Mammary microvascular endothelial cell (primary cell): Measurements from ENCODE around the gene MALL. TPM values are rescaled to one million over a fixed set of nuclear protein-coding genes. Genes with fewer than 3 reads are reported as not detected.

Experiments used
- total RNA-seq: library from RNA; depleted of rRNA; stranded (reverse); fragments of >200 nt; gene quantifications from 2 replicates; pipeline ENCODE4 v1.2.3, GENCODE V29; 2015

Gene MALL
- 171 and 194 TPM in 2 replicates for total RNA-seq

DNA sequence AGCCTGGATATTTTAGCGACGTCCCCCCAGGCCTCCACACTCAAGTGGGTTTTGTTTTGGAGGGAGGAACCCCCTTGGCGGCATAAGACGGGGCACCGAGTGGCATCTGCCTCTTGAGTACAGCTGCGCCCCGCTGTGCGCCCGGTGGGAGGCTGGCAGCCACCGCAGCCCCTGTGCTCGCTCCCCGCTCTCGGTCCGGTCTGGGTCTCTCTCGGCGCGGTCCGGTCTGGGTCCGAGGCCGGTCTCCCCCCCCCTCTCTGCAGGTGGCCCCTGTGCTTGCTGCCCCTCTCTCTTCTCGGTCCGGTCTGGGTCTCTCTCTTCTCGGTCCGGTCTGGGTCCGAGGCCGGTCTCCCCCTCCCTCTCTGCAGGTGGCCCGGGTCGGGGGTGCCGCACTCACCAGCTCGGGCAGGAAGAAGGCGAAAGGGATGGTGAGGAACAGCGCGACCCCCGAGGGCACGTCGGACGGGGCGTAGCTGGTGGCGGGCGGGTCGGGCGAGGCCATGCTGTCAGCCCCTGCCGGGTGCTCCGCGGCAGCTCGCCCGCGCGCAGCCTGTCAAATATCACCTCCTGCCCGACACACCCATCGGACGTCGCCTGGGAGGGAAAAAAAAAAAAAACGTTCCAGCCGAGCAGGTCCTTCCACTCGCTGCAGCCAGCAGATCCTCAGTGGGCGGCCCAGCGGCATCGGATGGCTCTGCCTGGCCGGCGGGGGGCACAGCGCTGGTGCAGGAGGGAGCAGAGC lies at the start of gene MALL:
TSS of gene MALL (minus strand) at position 532 of the 742 bp plus-strand sequence. CDS start at position 502, 30 bp downstream.

Other genes starting within 250 kb of the MALL start
- 0.69 and 2.6 TPM in 2 replicates for gene LIMS3, start 217.1 kb downstream of the MALL start, total RNA-seq
- 2.5 and 5.7 TPM in 2 replicates for gene NPHP1, start 89.2 kb upstream of the MALL start, total RNA-seq
- 134 and 215 TPM in 2 replicates for gene MTLN, start 96.7 kb upstream of the MALL start, total RNA-seq